ENCODE results near the gene ARID1B.

GRCh38 chr6:157033428-157034140 is 256.4 kb downstream of the ARID1B start:
- no peak for TF ChIP-seq CTCF (IDR thresholded peaks at IDR 0.05)
- TF ChIP-seq POLR2AphosphoS5 (IDR thresholded peaks at IDR 0.05) = peak; percentile 44

Data from prostate gland (tissue), 2 donors.